Islet of Langerhans (tissue), 1 donor: ENCODE results near the gene SYNPO2.
"Not testable (repeated sequence)": the region's sequence is repeated elsewhere in the genome, so short reads cannot be mapped to it uniquely, and the experiment has no call there.

ENCODE experiments used
- FAIRE-seq: peaks from one replicate; lab custom pipeline; 2011; peaks lifted over from hg19 to GRCh38; lab: Jason Lieb, UNC

SYNPO2 gene

GRCh38 chr4:119032921-119033685 is 144.4 kb downstream of the SYNPO2 start:
- no peak for FAIRE-seq

- no peak for FAIRE-seq
Observed at GRCh38 chr4:119034276-119035008, 145.8 kb downstream of the SYNPO2 start.

GRCh38 chr4:119035951-119036737 is 147.5 kb downstream of the SYNPO2 start:
- FAIRE-seq, result no peak

GRCh38 chr4:119037709-119038108 is 149.1 kb downstream of the SYNPO2 start:
- no peak for FAIRE-seq

- no peak for FAIRE-seq
Observed at GRCh38 chr4:119038116-119038841, 149.6 kb downstream of the SYNPO2 start.

- no peak for FAIRE-seq
Observed at GRCh38 chr4:119039160-119039559, 150.5 kb downstream of the SYNPO2 start.

- no peak for FAIRE-seq
Observed at GRCh38 chr4:119039779-119040178, 151.1 kb downstream of the SYNPO2 start.

- FAIRE-seq, result no peak
Observed at GRCh38 chr4:119040261-119040660, 151.6 kb downstream of the SYNPO2 start.

- FAIRE-seq, result no peak
Observed at GRCh38 chr4:119040694-119041185, 152.1 kb downstream of the SYNPO2 start.

GRCh38 chr4:119041396-119041795 is 152.7 kb downstream of the SYNPO2 start:
- peak; percentile 9 for FAIRE-seq

GRCh38 chr4:119041951-119042560 is 153.4 kb downstream of the SYNPO2 start:
- peak; percentile 96 for FAIRE-seq

GRCh38 chr4:119046263-119046662 is 157.6 kb downstream of the SYNPO2 start:
- FAIRE-seq, result no peak

GRCh38 chr4:119047059-119047458 is 158.4 kb downstream of the SYNPO2 start:
- not testable (repeated sequence) for FAIRE-seq

- FAIRE-seq, result no peak
Observed at GRCh38 chr4:119048446-119048845, 159.8 kb downstream of the SYNPO2 start.

- FAIRE-seq, result no peak
Observed at GRCh38 chr4:119049342-119049741, 160.7 kb downstream of the SYNPO2 start.

- FAIRE-seq, result no peak
Observed at GRCh38 chr4:119050527-119051090, 162.0 kb downstream of the SYNPO2 start.

GRCh38 chr4:119053245-119053644 is 164.6 kb downstream of the SYNPO2 start:
- no peak for FAIRE-seq

GRCh38 chr4:119053997-119054396 is 165.3 kb downstream of the SYNPO2 start:
- FAIRE-seq, result no peak

- FAIRE-seq, result no peak
Observed at GRCh38 chr4:119057417-119057816, 168.8 kb downstream of the SYNPO2 start.

GRCh38 chr4:119059221-119059620 is 170.6 kb downstream of the SYNPO2 start:
- FAIRE-seq, result no peak

- FAIRE-seq, result not testable (repeated sequence)
Observed at GRCh38 chr4:119067125-119067524, 178.5 kb downstream of the SYNPO2 start.
